SIG-M5 treated with dmso at 0.1 percent for 504 hours (cell line): ENCODE data around the gene ACSS2.

ENCODE experiments used
- DNase-seq: peaks from one replicate; lab custom pipeline; 2025; ENCODE audit not compliant: unreplicated experiment; lab: John Stamatoyannopoulos, UW

The ACSS2 gene

DNA sequence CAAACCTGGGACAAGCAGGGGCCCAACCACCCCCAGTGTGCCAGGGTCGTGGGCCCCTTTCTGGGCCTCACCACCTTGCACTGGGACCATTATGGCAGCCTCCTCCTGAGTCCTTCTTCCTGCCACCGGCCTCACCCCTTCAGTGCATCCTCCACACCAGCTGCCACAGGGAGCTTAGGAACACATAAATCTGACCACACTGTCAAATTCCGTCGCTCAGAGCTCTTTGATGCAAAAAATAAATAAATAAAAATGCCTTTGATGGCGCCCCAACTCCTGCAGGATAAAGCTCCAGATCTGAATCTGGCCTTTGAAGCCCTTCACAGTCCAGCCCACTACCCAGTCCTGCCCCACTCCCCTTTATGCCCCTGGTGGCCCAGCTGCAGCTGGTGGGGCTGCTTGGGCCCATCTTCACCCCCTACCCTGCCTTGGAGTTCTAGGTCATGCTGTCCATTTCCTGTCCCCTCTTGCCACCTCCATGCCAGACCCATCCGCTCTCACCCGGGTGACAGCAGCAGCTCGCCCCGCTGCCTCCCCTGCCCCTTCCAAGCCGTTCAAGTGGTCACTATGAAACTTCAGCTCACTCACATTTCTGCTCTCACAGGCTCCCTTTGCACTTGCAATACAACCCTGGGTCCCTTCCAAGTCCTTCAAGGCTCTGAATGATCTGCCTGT lies 95.3 kb downstream of the ACSS2 start:
- no peak for DNase-seq

DNA sequence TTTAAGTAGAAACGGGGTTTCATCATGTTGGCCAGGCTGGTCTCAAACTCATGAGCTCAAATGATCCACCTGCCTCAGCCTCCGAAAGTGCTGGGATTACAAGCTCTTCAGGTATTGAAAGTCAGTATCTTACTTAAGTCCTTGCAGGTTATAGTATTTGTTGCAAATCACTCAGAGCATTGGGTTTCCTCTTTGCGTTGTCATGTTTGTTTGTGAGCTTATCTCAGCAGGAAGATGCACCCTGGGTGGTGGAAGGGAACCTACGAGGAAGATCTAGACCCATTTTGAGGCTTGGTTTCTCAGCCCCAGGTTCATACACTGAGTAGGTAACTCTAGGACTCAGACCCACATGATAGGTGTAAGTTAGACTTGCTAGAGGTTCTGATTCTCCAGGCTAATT lies 97.8 kb downstream of the ACSS2 start:
- DNase-seq: no peak

DNA sequence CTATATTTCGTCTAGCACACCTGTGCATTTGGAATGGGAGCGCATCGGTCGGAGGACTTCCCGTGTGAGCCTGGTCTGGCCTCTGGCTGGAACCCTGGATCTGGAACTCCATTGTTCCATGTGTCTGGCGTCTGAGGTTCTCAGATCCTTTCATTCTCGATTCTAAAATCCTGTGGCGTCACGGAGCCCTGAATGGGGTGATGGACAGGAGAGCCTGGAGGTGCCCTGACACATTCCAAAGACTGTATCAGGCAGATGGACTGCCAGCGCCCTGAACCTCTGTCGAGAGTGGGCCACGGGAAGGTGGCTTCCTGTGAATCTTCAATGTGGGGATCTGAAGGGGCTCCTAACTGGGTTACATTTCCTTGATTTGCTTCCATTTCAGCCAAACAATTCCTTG lies 99.9 kb downstream of the ACSS2 start:
- DNase-seq: no peak
